LNCaP clone FGC (cell line): ENCODE measurements around the gene CMIP.

Experiments used
- DNase-seq: peaks from one replicate; pipeline ENCODE4 v3.0.0-alpha.2; 2011; ENCODE audit warnings: low read depth
- H3K4me3 ChIP-seq: 2 replicates; pipeline ENCODE4 v1.5.1; 2011; ENCODE audit warnings: mild to moderate bottlenecking, low read depth, low read length, control low read depth
- CTCF ChIP-seq: IDR thresholded peaks from 2 replicates; pipeline ENCODE4 v1.5.1; 2012; ENCODE audit warnings: mild to moderate bottlenecking; ENCODE audit not compliant: control insufficient read depth, insufficient read depth; ENCODE audit errors: extremely low read depth

CMIP gene

GRCh38 chr16:81486540-81487061, 42.0 kb downstream of the CMIP start:
- H3K4me3 ChIP-seq = no peak overlapping the region
- TF ChIP-seq CTCF = no peak
- DNase-seq = no peak

DNA sequence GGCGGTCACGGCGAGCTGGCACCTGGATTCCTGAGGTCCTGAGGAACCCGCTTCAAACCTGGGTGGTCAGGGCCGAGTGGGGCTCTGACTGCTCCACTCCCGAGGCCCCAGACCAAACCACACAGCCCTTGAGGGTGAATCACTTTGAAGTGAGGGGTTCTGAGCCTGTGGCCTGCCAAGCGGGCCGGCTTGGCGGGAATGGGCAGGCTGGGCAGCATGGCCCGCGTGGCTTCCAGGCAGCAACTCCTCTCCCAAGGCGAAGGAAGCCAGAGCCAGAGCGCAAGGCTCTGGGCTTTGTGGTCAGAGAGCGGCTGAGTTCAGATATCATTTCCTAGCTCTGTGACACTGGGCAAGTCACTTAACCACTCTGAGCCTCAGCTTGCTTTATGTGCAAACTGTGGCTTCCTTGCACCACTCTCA, 42.7 kb downstream of the CMIP start:
- H3K4me3 ChIP-seq = no peak overlapping the region
- DNase-seq = no peak
- no peak for TF ChIP-seq CTCF

DNA sequence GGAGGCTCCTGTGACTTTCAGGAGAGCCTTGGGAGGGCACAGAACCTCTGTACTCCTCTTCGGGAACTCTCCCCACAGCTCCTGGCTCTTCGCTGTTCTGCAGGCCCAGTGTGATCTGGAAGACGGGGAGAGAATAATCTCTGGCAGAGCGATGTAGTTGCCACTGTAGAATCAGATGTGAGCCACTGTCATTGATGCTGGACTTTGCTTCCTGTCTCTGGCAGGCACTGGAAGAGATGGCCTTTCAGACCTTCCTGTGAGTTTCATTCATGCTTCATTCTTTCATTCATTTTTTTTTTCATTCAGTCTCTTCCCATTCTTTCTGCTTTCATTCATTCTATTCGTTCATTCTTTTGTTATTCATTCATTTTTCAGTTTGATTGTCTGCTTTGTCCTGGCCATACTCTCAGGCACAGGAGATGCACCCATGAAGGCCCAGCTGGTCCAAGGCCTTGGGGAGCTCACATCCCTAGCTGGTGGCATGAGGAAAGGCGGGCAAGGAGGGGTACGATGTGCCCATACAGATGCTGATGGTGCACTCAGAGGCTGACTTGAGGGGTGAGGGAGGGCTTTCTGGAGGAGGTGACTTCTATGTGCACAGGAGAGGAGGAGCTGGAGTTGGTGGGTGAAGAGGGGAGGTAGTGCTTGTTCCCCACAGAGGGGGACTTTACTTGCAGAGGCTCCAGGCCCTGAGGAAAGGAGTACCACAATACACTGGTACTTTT, 44.2 kb downstream of the CMIP start:
- H3K4me3 ChIP-seq = no peak overlapping the region
- TF ChIP-seq CTCF = no peak

GRCh38 chr16:81489547-81490267, 45.1 kb downstream of the CMIP start:
- no peak overlapping the region for H3K4me3 ChIP-seq
- no peak for DNase-seq
- TF ChIP-seq CTCF = no peak

More for the DNA sequence above, 44.2 kb downstream of the CMIP start:
- no peak for DNase-seq

- no peak for TF ChIP-seq CTCF
- no peak overlapping the region for H3K4me3 ChIP-seq
- DNase-seq = no peak
Measured at GRCh38 chr16:81491541-81492188, 47.1 kb downstream of the CMIP start.

DNA sequence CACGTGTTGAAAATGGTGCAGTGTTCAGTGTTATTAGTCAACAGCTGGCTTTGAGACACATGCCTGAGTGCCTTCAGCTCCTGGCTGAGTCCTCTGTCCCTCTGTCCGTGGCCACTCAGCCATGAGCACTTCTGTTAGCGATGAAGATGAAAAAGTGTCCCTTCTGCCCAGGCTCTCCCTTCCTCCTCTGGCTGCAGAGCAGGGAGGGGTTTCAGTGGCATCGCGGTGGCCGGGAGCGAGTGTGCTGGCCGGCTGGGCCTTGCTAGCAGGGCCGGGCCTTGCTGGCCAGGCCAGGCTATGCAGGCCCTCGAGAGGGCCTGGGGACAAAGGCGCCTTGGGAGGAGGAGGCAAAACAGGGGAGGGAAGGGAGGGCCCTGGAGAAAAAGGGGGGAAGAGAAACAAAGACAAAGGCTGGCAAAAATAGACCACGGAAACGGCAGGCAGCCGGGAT, 47.7 kb downstream of the CMIP start:
- DNase-seq = no peak
- TF ChIP-seq CTCF = no peak
- no peak overlapping the region for H3K4me3 ChIP-seq
